ENCODE data around the gene VWA8.
A peak's percentile ranks its signal among the peaks of the same experiment; 100 is the strongest.

VWA8 gene

DNA sequence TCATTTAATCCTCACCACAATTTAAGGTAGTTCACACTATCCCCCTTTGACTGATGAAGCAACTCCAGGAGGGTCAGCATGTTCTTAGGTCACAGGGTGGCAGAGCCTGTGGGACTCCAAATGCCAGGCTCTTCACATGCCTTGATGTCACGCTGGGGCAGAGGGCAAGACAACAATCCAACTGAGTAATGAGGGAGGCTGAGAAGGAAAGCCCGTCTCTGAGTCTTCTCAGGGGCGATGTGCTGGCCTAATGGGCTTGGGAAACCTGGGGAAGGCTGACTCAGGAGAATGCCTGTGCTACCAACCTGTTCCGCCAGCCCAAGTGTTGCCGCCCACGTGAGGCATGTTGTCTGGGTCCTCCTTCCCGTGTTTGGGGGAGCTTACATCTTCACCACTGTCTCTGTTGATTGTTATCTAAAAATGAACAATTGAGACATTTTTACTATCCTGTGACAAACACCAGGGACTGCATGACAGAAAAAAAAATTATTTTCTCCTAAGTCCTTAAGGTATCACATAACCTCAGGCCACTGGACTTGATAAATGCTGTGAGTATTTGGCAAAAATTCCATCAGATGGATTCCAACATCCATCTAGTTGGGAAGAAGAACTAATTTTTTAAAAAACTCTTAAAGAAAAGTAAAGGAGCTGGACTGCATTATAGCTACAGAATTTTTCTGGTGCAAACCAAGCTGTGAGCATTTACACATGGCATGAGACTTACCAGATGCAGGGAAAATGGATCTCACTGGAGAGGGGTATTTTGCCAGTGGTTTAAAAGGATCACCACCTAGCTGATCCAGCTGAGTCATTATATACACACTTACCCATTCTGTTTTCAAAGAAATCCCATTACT, 346.0 kb downstream of the VWA8 start:
- no peaks in the 10 kb centered on the region for H3K27me3 Mint-ChIP-seq
- ATAC-seq (replicated peaks) = no peak

DNA sequence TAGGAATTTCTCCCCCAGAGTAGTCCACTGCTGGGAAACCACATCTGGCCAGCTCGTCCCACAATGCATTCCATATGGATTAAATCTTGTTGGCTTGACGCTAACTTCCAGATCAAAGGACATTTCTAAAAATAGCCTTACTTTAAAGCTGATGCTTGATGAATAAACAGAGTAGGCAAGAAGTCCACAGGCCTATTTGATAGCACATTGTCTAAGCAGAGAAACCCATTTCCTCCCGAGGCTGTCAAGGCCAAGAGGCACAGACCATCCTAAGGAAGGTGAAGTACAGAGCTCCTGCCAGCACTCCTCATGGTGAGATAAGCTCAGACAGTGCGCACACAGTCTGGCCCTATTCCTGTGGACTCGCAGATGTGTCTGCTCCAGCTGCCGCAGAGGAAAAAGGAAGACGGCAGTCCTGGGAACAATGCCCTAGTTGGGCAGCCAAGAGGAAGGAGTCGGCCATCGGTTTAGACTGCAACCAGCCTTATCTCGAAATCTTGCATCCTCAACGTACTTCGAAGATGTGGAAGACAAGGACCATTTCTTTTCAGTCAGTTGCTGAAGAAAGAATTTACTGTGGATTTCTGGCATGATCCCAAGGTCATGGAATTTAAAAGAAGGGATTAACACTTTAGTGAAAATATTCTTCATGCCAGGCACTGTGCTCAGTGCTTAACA, 346.8 kb downstream of the VWA8 start:
- ATAC-seq (replicated peaks) (no peak), DNase-seq (no peak)
- H3K27me3 Mint-ChIP-seq = no peaks in the 10 kb centered on the region
- H3K9me3 Mint-ChIP-seq = no peaks in the 10 kb centered on the region
- H3K27ac Mint-ChIP-seq = no peak overlapping the region
- H3K4me3 Mint-ChIP-seq = no peak overlapping the region
- H3K4me1 Mint-ChIP-seq (ENCODE audit: low read depth in 2 of 2) = no peaks in the 10 kb centered on the region
- peaks cover 21% of the 10 kb centered on the region for H3K36me3 Mint-ChIP-seq (ENCODE audit: insufficient read depth)

More for the DNA sequence above, 346.0 kb downstream of the VWA8 start:
- peaks cover 21% of the 10 kb centered on the region for H3K36me3 Mint-ChIP-seq (ENCODE audit: insufficient read depth)
- H3K4me1 Mint-ChIP-seq (ENCODE audit: low read depth in 2 of 2) = no peaks in the 10 kb centered on the region
- no peak for DNase-seq
- H3K9me3 Mint-ChIP-seq = no peaks in the 10 kb centered on the region
- no peak overlapping the region for H3K4me3 Mint-ChIP-seq
- H3K27ac Mint-ChIP-seq = peak overlapping the region in 1 of 2 donors; percentile 9

DNA sequence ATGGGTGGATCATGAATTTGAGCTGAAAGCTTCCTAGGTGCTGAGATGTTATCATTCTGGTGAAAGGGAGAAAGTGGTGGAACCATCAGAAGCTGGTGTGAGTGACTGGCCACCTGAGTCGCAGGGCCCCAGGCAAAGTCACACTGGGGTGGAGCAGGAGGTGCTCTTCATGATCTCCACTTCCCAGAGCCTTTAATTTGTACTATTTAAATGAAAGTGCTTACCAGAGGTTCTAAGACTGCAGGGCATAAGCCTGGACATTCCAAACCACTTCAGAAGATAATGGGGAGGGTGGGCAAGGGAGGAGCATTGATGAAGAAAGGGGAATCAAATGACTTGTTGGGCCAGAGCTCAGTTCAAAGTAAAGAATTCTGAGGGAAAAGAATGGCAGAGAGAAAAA, 347.4 kb downstream of the VWA8 start:
- ATAC-seq (replicated peaks) = no peak
- no peak overlapping the region for H3K4me3 Mint-ChIP-seq
- no peaks in the 10 kb centered on the region for H3K9me3 Mint-ChIP-seq
- DNase-seq = no peak
- no peaks in the 10 kb centered on the region for H3K4me1 Mint-ChIP-seq (ENCODE audit: low read depth in 2 of 2)
- no peak overlapping the region for H3K27ac Mint-ChIP-seq
- H3K36me3 Mint-ChIP-seq (ENCODE audit: insufficient read depth) = peaks cover 21% of the 10 kb centered on the region
- H3K27me3 Mint-ChIP-seq = no peaks in the 10 kb centered on the region

- peak overlapping the region in 1 of 2 donors; percentile 57 for H3K27ac Mint-ChIP-seq
Observed at GRCh38 chr13:41611385-41611784, 349.5 kb downstream of the VWA8 start.

DNA sequence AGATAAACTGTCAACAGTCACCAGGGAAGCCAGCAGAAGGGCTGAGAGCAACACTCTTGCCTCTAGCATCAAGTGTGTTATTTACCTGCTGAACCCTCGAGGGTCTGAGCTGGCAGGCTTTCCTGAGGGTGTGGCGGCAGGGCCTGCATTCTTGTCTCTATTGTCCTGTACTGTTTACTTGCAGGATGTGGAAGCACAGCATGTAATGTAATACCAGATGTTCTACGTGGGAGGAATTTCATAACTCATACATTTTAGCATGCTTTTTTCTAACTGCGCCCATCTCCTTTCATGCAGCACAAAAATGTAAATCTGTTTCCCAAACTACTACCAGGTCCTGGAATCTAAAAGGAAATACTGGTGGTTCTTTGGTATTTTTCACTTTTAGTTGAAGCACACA, 350.5 kb downstream of the VWA8 start:
- Mint-ChIP-seq H3K4me1 (ENCODE audit: low read depth in 2 of 2) (no peaks in the 10 kb centered on the region), H3K27me3 (no peaks in the 10 kb centered on the region), H3K36me3 (ENCODE audit: insufficient read depth) (peaks cover 21% of the 10 kb centered on the region), H3K27ac (no peak overlapping the region), H3K9me3 (no peaks in the 10 kb centered on the region), H3K4me3 (no peak overlapping the region)
- ATAC-seq (replicated peaks) (no peak), DNase-seq (no peak)

More at GRCh38 chr13:41611385-41611784, 349.5 kb downstream of the VWA8 start:
- ATAC-seq (replicated peaks) = no peak
- H3K36me3 Mint-ChIP-seq (ENCODE audit: insufficient read depth) = peaks cover 21% of the 10 kb centered on the region
- no peaks in the 10 kb centered on the region for H3K4me1 Mint-ChIP-seq (ENCODE audit: low read depth in 2 of 2)
- no peak for DNase-seq
- no peaks in the 10 kb centered on the region for H3K27me3 Mint-ChIP-seq
- H3K4me3 Mint-ChIP-seq = no peak overlapping the region
- H3K9me3 Mint-ChIP-seq = no peaks in the 10 kb centered on the region

DNA sequence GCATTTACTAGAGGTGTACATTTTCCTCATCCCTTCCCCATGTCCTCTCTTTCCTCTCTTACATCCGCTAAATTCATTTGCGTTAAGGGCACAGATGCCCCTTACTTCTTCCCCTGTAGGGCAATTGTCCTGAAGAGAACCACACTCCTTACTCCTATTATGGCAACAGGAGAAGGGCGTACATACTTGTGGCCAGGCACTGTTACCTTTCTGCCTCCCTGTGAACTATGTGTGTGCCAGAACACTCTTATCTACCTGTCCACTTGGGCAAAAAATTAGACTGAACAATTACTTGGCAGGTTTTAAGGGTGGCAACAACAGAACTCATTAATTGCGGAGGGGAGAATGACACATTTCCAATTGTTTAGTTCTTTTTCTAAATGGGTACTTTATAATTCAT, 351.1 kb downstream of the VWA8 start:
- Mint-ChIP-seq H3K27ac (no peak overlapping the region), H3K9me3 (no peaks in the 10 kb centered on the region), H3K4me1 (ENCODE audit: low read depth in 2 of 2) (no peaks in the 10 kb centered on the region), H3K4me3 (no peak overlapping the region), H3K27me3 (no peaks in the 10 kb centered on the region), H3K36me3 (ENCODE audit: insufficient read depth) (peaks cover 19% of the 10 kb centered on the region)
- no peak for DNase-seq
- ATAC-seq (replicated peaks) = no peak

- H3K27ac Mint-ChIP-seq = no peak overlapping the region
- H3K27me3 Mint-ChIP-seq = no peaks in the 10 kb centered on the region
- peaks cover 12% of the 10 kb centered on the region for H3K36me3 Mint-ChIP-seq (ENCODE audit: insufficient read depth)
- H3K4me1 Mint-ChIP-seq (ENCODE audit: low read depth in 2 of 2) = no peaks in the 10 kb centered on the region
- DNase-seq = no peak
- ATAC-seq (replicated peaks) = no peak
- H3K4me3 Mint-ChIP-seq = no peak overlapping the region
- no peaks in the 10 kb centered on the region for H3K9me3 Mint-ChIP-seq
Observed at GRCh38 chr13:41608839-41609177, 352.1 kb downstream of the VWA8 start.

DNA sequence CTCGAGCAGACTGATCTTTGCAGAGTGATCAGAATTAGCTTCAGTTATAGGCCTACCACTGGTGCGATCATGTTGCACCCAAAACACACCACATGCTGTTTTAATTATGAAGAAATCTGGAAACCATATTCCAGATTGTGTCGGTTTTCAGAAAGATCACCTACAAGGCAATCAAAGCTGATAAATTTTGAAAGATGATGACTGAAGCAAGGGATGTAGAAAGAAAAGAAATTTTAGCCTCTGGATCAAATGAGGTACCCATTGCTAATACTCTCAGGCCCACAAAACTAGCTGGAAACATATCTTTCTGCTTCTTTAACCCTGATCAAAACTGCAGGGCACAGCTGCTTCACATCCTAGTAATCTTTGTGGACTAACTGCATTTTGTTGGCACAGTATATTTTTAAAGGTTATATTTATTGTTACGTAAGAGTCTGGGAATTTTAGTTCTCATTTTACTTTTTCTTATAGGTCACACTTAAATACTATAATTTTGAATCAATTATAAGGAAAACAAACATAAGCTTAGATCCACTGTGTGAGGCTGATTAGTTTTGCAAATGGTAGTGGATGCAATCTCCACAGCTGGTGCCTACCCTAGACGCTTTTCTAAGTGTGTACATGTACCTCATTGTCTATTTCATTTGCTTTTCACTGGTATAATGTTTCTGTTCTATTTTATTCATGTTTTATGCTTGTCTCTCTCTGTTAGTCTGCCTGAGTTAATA, 352.6 kb downstream of the VWA8 start:
- Mint-ChIP-seq H3K4me3 (no peak overlapping the region), H3K9me3 (no peaks in the 10 kb centered on the region), H3K27ac (peak overlapping the region in 1 of 2 donors; percentile 26), H3K4me1 (ENCODE audit: low read depth in 2 of 2) (no peaks in the 10 kb centered on the region), H3K36me3 (ENCODE audit: insufficient read depth) (peaks cover 10% of the 10 kb centered on the region), H3K27me3 (no peaks in the 10 kb centered on the region)
- ATAC-seq (replicated peaks) (no peak), DNase-seq (no peak)

DNA sequence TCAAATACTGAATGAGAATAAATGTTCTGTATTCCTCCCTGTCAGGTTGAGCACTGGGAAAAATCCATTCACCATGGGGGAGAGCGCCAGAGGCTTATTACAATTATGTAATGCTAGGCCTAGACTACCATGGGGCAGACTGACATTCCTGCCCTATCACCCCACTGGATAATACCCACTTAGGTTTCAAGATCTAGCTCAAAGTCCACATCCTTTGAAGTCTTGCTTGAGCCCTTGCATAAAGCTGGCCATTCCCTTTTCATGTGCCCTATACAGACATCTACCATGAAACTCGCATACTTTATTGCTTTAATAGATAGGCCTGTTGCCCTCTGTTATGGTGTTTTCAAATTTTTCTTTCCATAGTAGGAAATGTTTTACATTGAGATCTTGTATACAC, 354.3 kb downstream of the VWA8 start:
- H3K9me3 Mint-ChIP-seq = no peaks in the 10 kb centered on the region
- no peak overlapping the region for H3K4me3 Mint-ChIP-seq
- H3K36me3 Mint-ChIP-seq (ENCODE audit: insufficient read depth) = peaks cover 8% of the 10 kb centered on the region
- no peak for ATAC-seq (replicated peaks)
- no peak overlapping the region for H3K27ac Mint-ChIP-seq
- H3K4me1 Mint-ChIP-seq (ENCODE audit: low read depth in 2 of 2) = no peaks in the 10 kb centered on the region
- H3K27me3 Mint-ChIP-seq = no peaks in the 10 kb centered on the region
- no peak for DNase-seq

GRCh38 chr13:41605319-41606285, 355.3 kb downstream of the VWA8 start:
- H3K4me1 Mint-ChIP-seq (ENCODE audit: low read depth in 2 of 2) = no peaks in the 10 kb centered on the region
- ATAC-seq (replicated peaks) (no peak), DNase-seq (no peak)
- peaks cover 6% of the 10 kb centered on the region for H3K36me3 Mint-ChIP-seq (ENCODE audit: insufficient read depth)
- H3K27me3 Mint-ChIP-seq = no peaks in the 10 kb centered on the region
- no peak overlapping the region for H3K4me3 Mint-ChIP-seq
- no peaks in the 10 kb centered on the region for H3K9me3 Mint-ChIP-seq
- H3K27ac Mint-ChIP-seq = no peak overlapping the region

DNA sequence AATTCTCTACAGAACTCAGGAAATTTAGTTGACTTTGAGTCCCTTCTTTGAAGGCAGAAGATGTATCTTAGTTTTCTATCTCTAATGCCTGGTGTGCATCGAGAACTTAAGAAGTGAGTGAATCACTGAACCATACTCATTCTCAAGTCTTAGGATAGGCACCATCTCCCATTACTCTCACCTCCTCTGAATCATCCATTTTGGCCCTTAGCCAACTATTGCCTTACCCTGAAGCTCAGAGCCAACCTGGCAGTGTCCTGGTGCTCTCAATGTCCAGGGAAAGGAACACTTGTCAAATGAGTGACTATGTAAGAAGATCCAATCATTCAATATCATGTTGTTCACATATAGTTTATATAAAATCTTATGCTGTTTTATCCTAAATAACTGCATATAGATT, 357.0 kb downstream of the VWA8 start:
- H3K27me3 Mint-ChIP-seq = no peaks in the 10 kb centered on the region
- H3K4me3 Mint-ChIP-seq = no peak overlapping the region
- peak overlapping the region in 1 of 2 donors; percentile 6 for H3K27ac Mint-ChIP-seq
- ATAC-seq (replicated peaks) (no peak), DNase-seq (no peak)
- no peaks in the 10 kb centered on the region for H3K36me3 Mint-ChIP-seq (ENCODE audit: insufficient read depth)
- no peaks in the 10 kb centered on the region for H3K4me1 Mint-ChIP-seq (ENCODE audit: low read depth in 2 of 2)
- no peaks in the 10 kb centered on the region for H3K9me3 Mint-ChIP-seq

- Mint-ChIP-seq H3K9me3 (no peaks in the 10 kb centered on the region), H3K27me3 (no peaks in the 10 kb centered on the region), H3K4me1 (ENCODE audit: low read depth in 2 of 2) (peaks cover 0 to 5% of the 10 kb centered on the region in 2 donors), H3K27ac (no peak overlapping the region), H3K36me3 (ENCODE audit: insufficient read depth) (no peaks in the 10 kb centered on the region), H3K4me3 (no peak overlapping the region)
- ATAC-seq (replicated peaks) (no peak), DNase-seq (no peak)
Observed at GRCh38 chr13:41601718-41602445, 359.0 kb downstream of the VWA8 start.
